Vagina (tissue), 2 donors: ENCODE data around the gene CARD10.

Experiments used
- CTCF ChIP-seq, 3 experiments: fragments of 450-650 bp in 2 of 3; fragments of 200-600 bp in 1 of 3; sonication (generic) in 1 of 3; IDR thresholded peaks; one replicate each; pipeline ENCODE4 v1.5.1; 2017 to 2019; ENCODE audit warnings: antibody characterized with exemption in 3 of 3, mild to moderate bottlenecking in 2 of 3, moderate library complexity in 2 of 3
- POLR2A ChIP-seq, 2 donors: fragments of 450-650 bp; IDR thresholded peaks; one replicate each; pipeline ENCODE4 v1.6.1; 2017; ENCODE audit warnings: antibody characterized with exemption in 2 of 2, mild to moderate bottlenecking in 2 of 2, moderate library complexity in 2 of 2

- TF ChIP-seq POLR2A (IDR thresholded peaks at IDR 0.05) (no peak), CTCF (IDR thresholded peaks at IDR 0.05) (no peak)
Measured at GRCh38 chr22:37504964-37505363, 14.3 kb downstream of the CARD10 start.
